T-cell (primary cell): ENCODE measurements around the gene PCBP3. TPM values are rescaled to one million over a fixed set of nuclear protein-coding genes. Genes with fewer than 3 reads are reported as not detected.
"Not testable (repeated sequence)": the region's sequence is repeated elsewhere in the genome, so short reads cannot be mapped to it uniquely, and the experiment has no call there.

ENCODE experiments used
- ATAC-seq, 4 experiments: fragments of 200-7000 bp in 3 of 4; fragments of 150-1000 bp in 1 of 4; cut with Tn5 transposase; replicated peaks in 1 of 4; 1 replicate in 3 of 4; 2 replicates in 1 of 4; pipeline ENCODE4 v1.10.0; 2021; ENCODE audit warnings: moderate library complexity in 3 of 4, mild to moderate bottlenecking in 2 of 4, moderate number of reproducible peaks in 1 of 4
- CTCF ChIA-PET, 2 donors: fragments of 300-600 bp; sonication (Branson Sonifier 250); formaldehyde crosslinking; loops; one replicate each; lab custom pipeline; 2022; ENCODE audit warnings: antibody characterized with exemption in 2 of 2; lab: Charles Lee
- POLR2A ChIA-PET, 2 donors: fragments of 300-600 bp; sonication (Branson Sonifier 250); formaldehyde crosslinking; loops; one replicate each; lab custom pipeline; 2022; ENCODE audit warnings: antibody characterized with exemption in 2 of 2; lab: Charles Lee
- DNase-seq, 35 experiments: peaks; one replicate each; pipeline versions ENCODE4 v3.0.0 to v3.0.0-alpha.2; 2013 to 2023
- H3K27ac ChIP-seq: one replicate; pipeline ENCODE4 v1.5.1; 2013; ENCODE audit warnings: low read length
- H3K27me3 ChIP-seq, 2 experiments: replicated peaks in 1 of 2; 1 replicate in 1 of 2; 2 replicates in 1 of 2; pipeline versions ENCODE4 v1.6.1 to v1.7.0; 2013; ENCODE audit warnings: low read length in 1 of 2, mixed read lengths in 1 of 2; ENCODE audit not compliant: control insufficient read depth in 2 of 2, insufficient read depth in 2 of 2; ENCODE audit errors: extremely low read depth in 1 of 2
- H3K36me3 ChIP-seq, 2 donors: 1 replicate in 1 of 2; 2 replicates in 1 of 2; pipeline versions ENCODE4 v1.6.1 to v1.7.0; 2013; ENCODE audit warnings: low read length in 1 of 2; ENCODE audit not compliant: control insufficient read depth in 2 of 2, insufficient read depth in 1 of 2; ENCODE audit errors: extremely low read depth in 1 of 2
- H3K4me1 ChIP-seq, 2 experiments: 1 replicate in 1 of 2; 2 replicates in 1 of 2; pipeline versions ENCODE4 v1.6.1 to v1.7.0; 2013; ENCODE audit warnings: low read length in 2 of 2, mixed read lengths in 1 of 2; ENCODE audit not compliant: insufficient read depth in 2 of 2, control insufficient read depth in 1 of 2; ENCODE audit errors: extremely low read depth in 1 of 2
- H3K4me3 ChIP-seq, 2 donors: 1 replicate in 1 of 2; 2 replicates in 1 of 2; pipeline versions ENCODE4 v1.5.1 to v1.7.0; 2013; ENCODE audit warnings: mild to moderate bottlenecking in 2 of 2, low read length in 1 of 2, moderate library complexity in 1 of 2; ENCODE audit not compliant: control insufficient read depth in 1 of 2; ENCODE audit errors: extremely low read depth in 1 of 2
- H3K9me3 ChIP-seq: 2 replicates; pipeline ENCODE4 v1.7.0; 2013
- H3K27ac Mint-ChIP-seq, 2 donors: one replicate each; pipeline ENCODE4 v1.8.0; 2020 to 2021; ENCODE audit warnings: mild to moderate bottlenecking in 2 of 2, mixed read lengths in 2 of 2
- H3K27me3 Mint-ChIP-seq, 2 donors: one replicate each; pipeline ENCODE4 v1.8.0; 2021 to 2022; ENCODE audit warnings: mixed read lengths in 2 of 2
- H3K36me3 Mint-ChIP-seq: one replicate; pipeline ENCODE4 v1.8.0; 2021; ENCODE audit warnings: mixed read lengths
- H3K4me1 Mint-ChIP-seq, 3 donors: one replicate each; pipeline ENCODE4 v1.8.0; 2020 to 2022; ENCODE audit warnings: mixed read lengths in 3 of 3, mild to moderate bottlenecking in 1 of 3
- H3K4me3 Mint-ChIP-seq, 3 donors: one replicate each; pipeline ENCODE4 v1.8.0; 2020 to 2022; ENCODE audit warnings: mild to moderate bottlenecking in 3 of 3, mixed read lengths in 3 of 3, moderate library complexity in 3 of 3
- H3K9me3 Mint-ChIP-seq, 3 donors: one replicate each; pipeline ENCODE4 v1.8.0; 2020 to 2022; ENCODE audit warnings: mixed read lengths in 3 of 3
- WGBS: methylation state at CpG from one replicate; pipeline ENCODE4 v1.1.5; 2013; ENCODE audit warnings: missing lambda C conversion rate; ENCODE audit not compliant: insufficient coverage; 5-methylcytosine and 5-hydroxymethylcytosine counted together
- total RNA-seq, 35 experiments: library from RNA in 6 of 35; stranded (reverse) in 6 of 35; fragments of 120-200 nt in 1 of 35; gene quantifications; one replicate each; pipeline versions ENCODE4 v1.2.1 to v1.2.4 and lab custom pipeline; 2013 to 2026

PCBP3 gene
- total RNA-seq, 5 donors from 2014 or later (not counting 1 experiment from before 2014, with no cell fraction given) = 1.5 to 4.2 (median 2.8) TPM

GRCh38 chr21:45974073-45975019 lies 330.8 kb downstream of the PCBP3 start:
- peak overlapping the region; percentile 80 to 91 (median 84) for H3K4me3 Mint-ChIP-seq
- H3K9me3 ChIP-seq = no peaks in the 10 kb centered on the region
- H3K4me1 ChIP-seq = peaks cover 7 to 54% of the 10 kb centered on the region in 2 experiments
- POLR2A ChIA-PET = no interaction called here
- CTCF ChIA-PET = interaction anchor here (0.6 to 1.0 kb wide), 4 partner anchors 125 to 585 kb away, joined by 3 to 5 read pairs (median 3); no protein-coding TSS in a partner anchor
- peaks cover 11 to 22% (median 18%) of the 10 kb centered on the region in 3 donors for H3K4me1 Mint-ChIP-seq
- H3K4me3 ChIP-seq = peak overlapping the region; percentile 74 to 88
- H3K27me3 ChIP-seq = peaks cover 0 to 79% of the 10 kb centered on the region in 2 experiments
- DNase-seq (peak in 7 of 35 experiments; percentile 22 to 44 (median 30)), ATAC-seq (peak; percentile 53 to 62 (median 57))
- no peaks in the 10 kb centered on the region for H3K36me3 Mint-ChIP-seq
- H3K27ac Mint-ChIP-seq = no peak overlapping the region
- 4% methylated on average over 49 of the region's 59 CpGs for WGBS
- no peak overlapping the region for H3K27ac ChIP-seq
- peaks cover 12 to 16% of the 10 kb centered on the region in 2 donors for H3K27me3 Mint-ChIP-seq
- no peaks in the 10 kb centered on the region for H3K9me3 Mint-ChIP-seq
- H3K36me3 ChIP-seq = no peaks in the 10 kb centered on the region

GRCh38 chr21:45975020-45975666 lies 331.6 kb downstream of the PCBP3 start:
- CTCF ChIA-PET = no interaction called here

GRCh38 chr21:45975667-45976409 lies 332.3 kb downstream of the PCBP3 start:
- Mint-ChIP-seq H3K4me1 (peaks cover 11 to 26% (median 20%) of the 10 kb centered on the region in 3 donors), H3K27me3 (peaks cover 12 to 13% of the 10 kb centered on the region in 2 donors), H3K4me3 (peak overlapping the region in 2 of 3 donors; percentile 21 to 91)
- WGBS = 25% methylated on average over 2 of the region's 13 CpGs
- DNase-seq, H3K9me3 ChIP-seq, H3K27ac Mint-ChIP-seq, H3K27ac ChIP-seq, H3K36me3 ChIP-seq, H3K9me3 Mint-ChIP-seq, ATAC-seq, CTCF ChIA-PET, H3K36me3 Mint-ChIP-seq, H3K4me3 ChIP-seq, POLR2A ChIA-PET: not testable (repeated sequence)
- peaks cover 9 to 51% of the 10 kb centered on the region in 2 experiments for H3K4me1 ChIP-seq
- H3K27me3 ChIP-seq = peaks cover 0 to 77% of the 10 kb centered on the region in 2 experiments

More at GRCh38 chr21:45975020-45975666, 331.6 kb downstream of the PCBP3 start:
- Mint-ChIP-seq H3K36me3 (no peaks in the 10 kb centered on the region), H3K4me1 (peaks cover 11 to 26% (median 20%) of the 10 kb centered on the region in 3 donors), H3K9me3 (no peaks in the 10 kb centered on the region), H3K4me3 (peak overlapping the region in 2 of 3 donors; percentile 28 to 91), H3K27me3 (peaks cover 12 to 13% of the 10 kb centered on the region in 2 donors), H3K27ac (no peak overlapping the region)
- H3K9me3 ChIP-seq = no peaks in the 10 kb centered on the region
- POLR2A ChIA-PET = no interaction called here
- WGBS = 22% methylated on average over 12 of the region's 33 CpGs
- H3K27me3 ChIP-seq = peaks cover 0 to 81% of the 10 kb centered on the region in 2 experiments
- no peak for DNase-seq
- H3K36me3 ChIP-seq = no peaks in the 10 kb centered on the region
- ATAC-seq = no peak
- peaks cover 7 to 55% of the 10 kb centered on the region in 2 experiments for H3K4me1 ChIP-seq
- no peak overlapping the region for H3K27ac ChIP-seq
- no peak overlapping the region for H3K4me3 ChIP-seq

GRCh38 chr21:45976701-45977311 lies 333.3 kb downstream of the PCBP3 start:
- H3K4me1 ChIP-seq = peaks cover 13 to 57% of the 10 kb centered on the region in 2 experiments
- H3K36me3 ChIP-seq = no peaks in the 10 kb centered on the region
- Mint-ChIP-seq H3K27ac (no peak overlapping the region), H3K4me3 (no peak overlapping the region), H3K36me3 (no peaks in the 10 kb centered on the region), H3K9me3 (no peaks in the 10 kb centered on the region), H3K27me3 (peaks cover 11 to 12% of the 10 kb centered on the region in 2 donors), H3K4me1 (peaks cover 11 to 26% (median 20%) of the 10 kb centered on the region in 3 donors)
- peaks cover 0 to 73% of the 10 kb centered on the region in 2 experiments for H3K27me3 ChIP-seq
- DNase-seq (no peak), ATAC-seq (no peak)
- POLR2A ChIA-PET = no interaction called here
- no peaks in the 10 kb centered on the region for H3K9me3 ChIP-seq
- no peak overlapping the region for H3K27ac ChIP-seq
- no peak overlapping the region for H3K4me3 ChIP-seq
- 43% methylated on average over 1 of the region's 11 CpGs for WGBS
- CTCF ChIA-PET = no interaction called here

GRCh38 chr21:45977396-45977795 lies 333.9 kb downstream of the PCBP3 start:
- POLR2A ChIA-PET = no interaction called here

More at GRCh38 chr21:45977396-45977795, 333.9 kb downstream of the PCBP3 start:
- H3K4me3 Mint-ChIP-seq = no peak overlapping the region
- H3K27ac Mint-ChIP-seq = no peak overlapping the region
- DNase-seq (no peak), ATAC-seq (no peak)
- H3K27me3 Mint-ChIP-seq = peaks cover 11 to 12% of the 10 kb centered on the region in 2 donors
- Histone ChIP-seq H3K36me3 (no peaks in the 10 kb centered on the region), H3K4me1 (peaks cover 13 to 59% of the 10 kb centered on the region in 2 experiments), H3K27ac (no peak overlapping the region), H3K4me3 (no peak overlapping the region), H3K9me3 (no peaks in the 10 kb centered on the region), H3K27me3 (peaks cover 0 to 73% of the 10 kb centered on the region in 2 experiments)
- H3K4me1 Mint-ChIP-seq = peaks cover 11 to 26% (median 20%) of the 10 kb centered on the region in 3 donors
- 61% methylated on average over 3 of the region's 5 CpGs for WGBS
- H3K9me3 Mint-ChIP-seq = no peaks in the 10 kb centered on the region
- CTCF ChIA-PET = no interaction called here
- no peaks in the 10 kb centered on the region for H3K36me3 Mint-ChIP-seq
